Upper lobe of left lung (tissue), 4 donors: Measurements from ENCODE around the gene SEC16B.

Experiments used
- CTCF ChIP-seq, 6 experiments: fragments of 450-650 bp in 4 of 6; fragments of 200-600 bp in 2 of 6; sonication (generic) in 2 of 6; IDR thresholded peaks; one replicate each; pipeline ENCODE4 v1.5.1; 2016 to 2019; ENCODE audit warnings: antibody characterized with exemption in 6 of 6
- EP300 ChIP-seq, 4 donors: sonication (generic); formaldehyde crosslinking; IDR thresholded peaks; one replicate each; pipeline ENCODE4 v1.5.1; 2017; ENCODE audit warnings: antibody characterized with exemption in 4 of 4, control low read depth in 2 of 4
- POLR2A ChIP-seq, 4 donors: fragments of 450-650 bp; IDR thresholded peaks; one replicate each; pipeline ENCODE4 v1.5.1; 2016 to 2017; ENCODE audit warnings: antibody characterized with exemption in 4 of 4, mild to moderate bottlenecking in 2 of 4
- POLR2AphosphoS5 ChIP-seq, 2 donors: sonication (generic); formaldehyde crosslinking; IDR thresholded peaks; one replicate each; pipeline ENCODE4 v1.5.1; 2017; ENCODE audit warnings: antibody characterized with exemption in 2 of 2

GRCh38 chr1:177912991-177913390 is 56.9 kb downstream of the SEC16B start:
- TF ChIP-seq CTCF (IDR thresholded peaks at IDR 0.05) (no peak), EP300 (IDR thresholded peaks at IDR 0.05) (no peak), POLR2AphosphoS5 (IDR thresholded peaks at IDR 0.05) (no peak), POLR2A (IDR thresholded peaks at IDR 0.05) (no peak)
